Measurements from ENCODE around the gene WHRN.

WHRN gene

GRCh38 chr9:114419796-114420195 is 85.5 kb downstream of the WHRN start:
- no peak for DNase-seq (ENCODE audit: low read depth)
- no peak overlapping the region for H3K4me3 ChIP-seq (ENCODE audit: low read depth, low read length)
- no peak for TF ChIP-seq CTCF (IDR thresholded peaks at IDR 0.05; ENCODE audit: insufficient read depth, low read depth, low read length, missing control alignments)

- no peak for DNase-seq (ENCODE audit: low read depth)
- no peak for TF ChIP-seq CTCF (IDR thresholded peaks at IDR 0.05; ENCODE audit: insufficient read depth, low read depth, low read length, missing control alignments)
- no peak overlapping the region for H3K4me3 ChIP-seq (ENCODE audit: low read depth, low read length)
Measured at GRCh38 chr9:114418053-114418452, 87.2 kb downstream of the WHRN start.

GRCh38 chr9:114417511-114417910 is 87.8 kb downstream of the WHRN start:
- no peak for DNase-seq (ENCODE audit: low read depth)
- no peak for TF ChIP-seq CTCF (IDR thresholded peaks at IDR 0.05; ENCODE audit: insufficient read depth, low read depth, low read length, missing control alignments)

GRCh38 chr9:114416906-114417305 is 88.4 kb downstream of the WHRN start:
- no peak for DNase-seq (ENCODE audit: low read depth)
- H3K4me3 ChIP-seq (ENCODE audit: low read depth, low read length) = no peak overlapping the region
- TF ChIP-seq CTCF (IDR thresholded peaks at IDR 0.05; ENCODE audit: insufficient read depth, low read depth, low read length, missing control alignments) = no peak

More at GRCh38 chr9:114417511-114417910, 87.8 kb downstream of the WHRN start:
- H3K4me3 ChIP-seq (ENCODE audit: low read depth, low read length) = no peak overlapping the region

- no peak for DNase-seq (ENCODE audit: low read depth)
- H3K4me3 ChIP-seq (ENCODE audit: low read depth, low read length) = no peak overlapping the region
- no peak for TF ChIP-seq CTCF (IDR thresholded peaks at IDR 0.05; ENCODE audit: insufficient read depth, low read depth, low read length, missing control alignments)
Measured at GRCh38 chr9:114416290-114416689, 89.0 kb downstream of the WHRN start.

- H3K4me3 ChIP-seq (ENCODE audit: low read depth, low read length) = no peak overlapping the region
- no peak for TF ChIP-seq CTCF (IDR thresholded peaks at IDR 0.05; ENCODE audit: insufficient read depth, low read depth, low read length, missing control alignments)
- DNase-seq (ENCODE audit: low read depth) = no peak
Measured at GRCh38 chr9:114414346-114414745, 90.9 kb downstream of the WHRN start.

- no peak overlapping the region for H3K4me3 ChIP-seq (ENCODE audit: low read depth, low read length)
- DNase-seq (ENCODE audit: low read depth) = no peak
- TF ChIP-seq CTCF (IDR thresholded peaks at IDR 0.05; ENCODE audit: insufficient read depth, low read depth, low read length, missing control alignments) = no peak
Measured at GRCh38 chr9:114413861-114414301, 91.4 kb downstream of the WHRN start.

All from GM12865 (cell line).